NCI-H146 treated with DMSO at 0.1 percent for 48 hours (cell line): ENCODE measurements around the gene GLB1L2.

Experiments
- DNase-seq: peaks from one replicate; lab custom pipeline; 2025; ENCODE audit not compliant: unreplicated experiment; lab: John Stamatoyannopoulos, UW

GLB1L2 gene

GRCh38 chr11:134401825-134402809, 70.3 kb downstream of the GLB1L2 start:
- no peak for DNase-seq

GRCh38 chr11:134402910-134403309, 71.1 kb downstream of the GLB1L2 start:
- DNase-seq = no peak

GRCh38 chr11:134404575-134405341, 73.0 kb downstream of the GLB1L2 start:
- DNase-seq = no peak

GRCh38 chr11:134405436-134405835, 73.6 kb downstream of the GLB1L2 start:
- no peak for DNase-seq

- DNase-seq = no peak
These were observed 74.1 kb downstream of the GLB1L2 start for GRCh38 chr11:134405841-134406240.

- DNase-seq = no peak
These were observed 74.7 kb downstream of the GLB1L2 start for GRCh38 chr11:134406264-134407185.

GRCh38 chr11:134407321-134407828, 75.6 kb downstream of the GLB1L2 start:
- no peak for DNase-seq

- no peak for DNase-seq
These were observed 76.1 kb downstream of the GLB1L2 start for GRCh38 chr11:134407923-134408322.

- no peak for DNase-seq
These were observed 78.0 kb downstream of the GLB1L2 start for GRCh38 chr11:134409552-134410429.

GRCh38 chr11:134410766-134411165, 79.0 kb downstream of the GLB1L2 start:
- DNase-seq = no peak

- DNase-seq = peak; percentile 7
These were observed 80.6 kb downstream of the GLB1L2 start, which contains the start of gene B3GAT1 for GRCh38 chr11:134412203-134413042. TSS of gene B3GAT1 (minus strand) at chr11:134412242. CDS start at chr11:134387659, 24,583 bp downstream.

- no peak for DNase-seq
These were observed 81.4 kb downstream of the GLB1L2 start for GRCh38 chr11:134413043-134413825.

GRCh38 chr11:134413826-134414731, 82.3 kb downstream of the GLB1L2 start:
- DNase-seq = no peak

- DNase-seq = no peak
These were observed 83.3 kb downstream of the GLB1L2 start for GRCh38 chr11:134414766-134415765.

- no peak for DNase-seq
These were observed 84.9 kb downstream of the GLB1L2 start for GRCh38 chr11:134416726-134417125.
